Loucy (cell line): ENCODE measurements around the gene CROCC2.

Experiments
- H2AFZ ChIP-seq: fragments of 200-600 bp; sonication (generic); 2 replicates; pipeline ENCODE4 v1.6.0; 2016; ENCODE audit warnings: antibody characterized with exemption, mild to moderate bottlenecking, low read length, moderate library complexity
- H3F3A ChIP-seq: fragments of 200-600 bp; 2 replicates; pipeline ENCODE4 v1.6.0; 2016; ENCODE audit warnings: antibody characterized with exemption, low read depth, mild to moderate bottlenecking
- H3K27me3 ChIP-seq: fragments of 200-600 bp; sonication (generic); 2 replicates; pipeline ENCODE4 v1.6.1; 2014; ENCODE audit warnings: low read length, mild to moderate bottlenecking; ENCODE audit not compliant: insufficient read depth, poor library complexity, severe bottlenecking
- H3K36me3 ChIP-seq: fragments of 200-600 bp; sonication (generic); 2 replicates; pipeline ENCODE4 v1.6.1; 2016; ENCODE audit warnings: low read length; ENCODE audit not compliant: insufficient read depth
- H3K4me1 ChIP-seq: fragments of 200-600 bp; sonication (generic); 2 replicates; pipeline ENCODE4 v1.5.1; 2014; ENCODE audit warnings: low read length, mild to moderate bottlenecking; ENCODE audit not compliant: insufficient read depth, poor library complexity, severe bottlenecking
- H3K4me2 ChIP-seq: fragments of 200-600 bp; sonication (generic); 2 replicates; pipeline ENCODE4 v1.6.0; 2014; ENCODE audit warnings: antibody characterized with exemption, low read length, low read depth, mild to moderate bottlenecking; ENCODE audit not compliant: poor library complexity, severe bottlenecking
- H3K4me3 ChIP-seq: fragments of 200-600 bp; sonication (generic); 2 replicates; pipeline ENCODE4 v1.5.1; 2014; ENCODE audit warnings: low read length, mild to moderate bottlenecking, mixed read lengths; ENCODE audit not compliant: poor library complexity, severe bottlenecking
- H3K79me2 ChIP-seq: fragments of 200-600 bp; sonication (generic); 2 replicates; pipeline ENCODE4 v1.6.1; 2014; ENCODE audit warnings: low read length; ENCODE audit not compliant: insufficient read depth
- H3K9ac ChIP-seq: fragments of 200-600 bp; sonication (generic); 2 replicates; pipeline ENCODE4 v1.6.0; 2014; ENCODE audit warnings: mild to moderate bottlenecking, low read depth, low read length, moderate library complexity; ENCODE audit not compliant: poor library complexity, severe bottlenecking
- H3K9me2 ChIP-seq: fragments of 200-600 bp; sonication (generic); replicated peaks from 2 replicates; pipeline ENCODE4 v1.6.1; 2016; ENCODE audit warnings: low read depth, low read length, mixed read lengths
- H3K9me3 ChIP-seq: fragments of 200-600 bp; sonication (generic); 2 replicates; pipeline ENCODE4 v1.6.1; 2014; ENCODE audit warnings: mild to moderate bottlenecking, antibody characterized with exemption, low read length, low read depth; ENCODE audit not compliant: insufficient read depth
- H4K20me1 ChIP-seq: fragments of 200-600 bp; sonication (generic); 2 replicates; pipeline ENCODE4 v1.6.0; 2014; ENCODE audit warnings: antibody characterized with exemption, low read length, mild to moderate bottlenecking; ENCODE audit not compliant: insufficient read depth, poor library complexity, severe bottlenecking
- CTCF ChIP-seq: fragments of 200-600 bp; sonication (generic); conservative IDR thresholded peaks from 2 replicates; pipeline ENCODE4 v1.5.1; 2014; ENCODE audit warnings: mild to moderate bottlenecking, antibody characterized with exemption, low read length
- EZH2phosphoT487 ChIP-seq: fragments of 200-600 bp; IDR thresholded peaks from 2 replicates; pipeline ENCODE4 v1.6.1; 2018; ENCODE audit warnings: antibody characterized with exemption, mild to moderate bottlenecking, moderate library complexity, borderline replicate concordance

The CROCC2 gene

GRCh38 chr2:240947607-240948006 lies 41.5 kb downstream of the CROCC2 start:
- Histone ChIP-seq H3K4me1 (no peaks in the 10 kb centered on the region), H3K4me3 (no peak overlapping the region), H3K27me3 (no peaks in the 10 kb centered on the region), H3K4me2 (no peak overlapping the region), H3K79me2 (no peaks in the 10 kb centered on the region), H3K9me3 (peaks cover 10% of the 10 kb centered on the region; the same call in 1 of the 2 replicates), H3K36me3 (no peaks in the 10 kb centered on the region), H3K9ac (no peak overlapping the region), H2AFZ (no peak overlapping the region), H4K20me1 (no peaks in the 10 kb centered on the region), H3K9me2 (no peaks in the 10 kb centered on the region), H3F3A (no peaks in the 10 kb centered on the region)
- no peak for TF ChIP-seq EZH2phosphoT487
- TF ChIP-seq CTCF, result no peak

GRCh38 chr2:240948086-240948485 lies 42.0 kb downstream of the CROCC2 start:
- H3K9me3 ChIP-seq, result peaks cover 10% of the 10 kb centered on the region; the same call in 1 of the 2 replicates
- no peak for TF ChIP-seq EZH2phosphoT487
- no peak for TF ChIP-seq CTCF
- H3F3A ChIP-seq, result no peaks in the 10 kb centered on the region
- no peak overlapping the region for H3K9ac ChIP-seq
- no peaks in the 10 kb centered on the region for H3K27me3 ChIP-seq
- no peaks in the 10 kb centered on the region for H3K9me2 ChIP-seq
- H3K79me2 ChIP-seq, result no peaks in the 10 kb centered on the region
- no peak overlapping the region for H3K4me2 ChIP-seq
- H4K20me1 ChIP-seq, result no peaks in the 10 kb centered on the region
- H3K36me3 ChIP-seq, result no peaks in the 10 kb centered on the region
- H3K4me3 ChIP-seq, result no peak overlapping the region
- H3K4me1 ChIP-seq, result no peaks in the 10 kb centered on the region
- H2AFZ ChIP-seq, result no peak overlapping the region

- H3K36me3 ChIP-seq, result no peaks in the 10 kb centered on the region
Measured at GRCh38 chr2:240948905-240949790, 43.0 kb downstream of the CROCC2 start.

More at GRCh38 chr2:240948905-240949790, 43.0 kb downstream of the CROCC2 start:
- Histone ChIP-seq H3K9me3 (peaks cover 10% of the 10 kb centered on the region; the same call in 1 of the 2 replicates), H2AFZ (no peak overlapping the region), H3F3A (no peaks in the 10 kb centered on the region), H3K4me1 (no peaks in the 10 kb centered on the region), H3K9me2 (no peaks in the 10 kb centered on the region), H3K4me2 (no peak overlapping the region), H3K79me2 (no peaks in the 10 kb centered on the region), H3K4me3 (no peak overlapping the region), H3K9ac (no peak overlapping the region), H4K20me1 (no peaks in the 10 kb centered on the region), H3K27me3 (no peaks in the 10 kb centered on the region)
- TF ChIP-seq EZH2phosphoT487 (no peak), CTCF (no peak)
